Epithelial cell of esophagus (primary cell): ENCODE measurements around the gene UPF3B.
A peak's percentile ranks its signal among the peaks of the same experiment; 100 is the strongest.

ENCODE experiments used
- DNase-seq: peaks from one replicate; pipeline ENCODE4 v3.0.0; 2010; ENCODE audit warnings: low read depth
- H3K4me3 ChIP-seq: 2 replicates; pipeline ENCODE4 v1.5.1; 2011; ENCODE audit warnings: mild to moderate bottlenecking, low read length, control low read depth
- CTCF ChIP-seq: IDR thresholded peaks from 2 replicates; pipeline ENCODE4 v1.5.1; 2011; ENCODE audit warnings: low read depth, mild to moderate bottlenecking, low read length, control low read depth, inconsistent platforms; ENCODE audit not compliant: insufficient read depth; ENCODE audit errors: missing control alignments

The UPF3B gene

DNA sequence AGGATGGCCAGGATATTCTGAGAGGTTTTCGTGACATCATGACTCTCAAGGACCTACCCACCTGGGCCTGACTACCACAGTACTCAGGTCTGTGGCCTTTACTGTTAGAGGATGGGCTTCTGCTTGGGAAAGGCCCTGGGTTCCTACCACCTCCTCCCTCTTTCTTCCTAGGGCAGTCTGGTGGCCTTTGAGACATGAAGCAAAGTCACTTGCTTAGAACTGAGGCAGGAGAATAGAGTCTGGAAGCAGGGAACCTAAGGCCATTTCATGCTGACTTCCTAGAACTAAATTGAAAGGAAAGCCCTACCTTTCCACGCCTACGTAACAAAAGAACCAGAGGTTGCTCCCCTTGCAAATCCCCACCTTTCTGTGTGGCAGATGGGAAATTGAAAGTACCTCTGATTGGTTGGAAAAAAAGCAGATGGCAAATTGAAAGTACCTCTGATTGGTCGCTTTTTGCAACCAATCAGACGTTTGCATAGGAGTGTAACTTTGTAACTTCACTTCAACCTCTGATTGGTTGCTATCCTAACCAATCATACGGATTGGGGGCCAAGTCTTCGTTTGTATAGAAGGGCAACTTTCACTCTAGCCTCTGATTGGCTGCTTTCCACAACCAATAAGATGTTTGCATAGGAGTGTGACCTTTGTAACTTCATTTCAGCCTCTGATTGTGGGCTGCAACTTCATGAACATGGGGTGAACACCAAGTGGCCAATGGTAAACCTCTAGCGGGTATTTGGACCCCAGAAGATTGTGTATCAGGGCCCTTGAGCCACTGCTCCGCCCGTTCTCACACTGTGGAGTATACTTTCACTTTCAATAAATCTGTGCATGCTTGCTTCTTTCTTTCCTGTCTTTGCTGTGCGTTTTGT, 33.0 kb upstream of the UPF3B start:
- no peak overlapping the region for H3K4me3 ChIP-seq
- TF ChIP-seq CTCF = no peak

GRCh38 chrX:119880552-119881437, 28.0 kb upstream of the UPF3B start:
- peak; percentile 73 for TF ChIP-seq CTCF
- peak; percentile 61 for DNase-seq
- H3K4me3 ChIP-seq = no peak overlapping the region

More for the DNA sequence above, 33.0 kb upstream of the UPF3B start:
- no peak for DNase-seq

- H3K4me3 ChIP-seq = no peak overlapping the region
- no peak for DNase-seq
- no peak for TF ChIP-seq CTCF
Observed at GRCh38 chrX:119880076-119880475, 27.3 kb upstream of the UPF3B start.

GRCh38 chrX:119878740-119879139, 26.0 kb upstream of the UPF3B start:
- no peak for TF ChIP-seq CTCF
- DNase-seq = no peak
- H3K4me3 ChIP-seq = no peak overlapping the region

DNA sequence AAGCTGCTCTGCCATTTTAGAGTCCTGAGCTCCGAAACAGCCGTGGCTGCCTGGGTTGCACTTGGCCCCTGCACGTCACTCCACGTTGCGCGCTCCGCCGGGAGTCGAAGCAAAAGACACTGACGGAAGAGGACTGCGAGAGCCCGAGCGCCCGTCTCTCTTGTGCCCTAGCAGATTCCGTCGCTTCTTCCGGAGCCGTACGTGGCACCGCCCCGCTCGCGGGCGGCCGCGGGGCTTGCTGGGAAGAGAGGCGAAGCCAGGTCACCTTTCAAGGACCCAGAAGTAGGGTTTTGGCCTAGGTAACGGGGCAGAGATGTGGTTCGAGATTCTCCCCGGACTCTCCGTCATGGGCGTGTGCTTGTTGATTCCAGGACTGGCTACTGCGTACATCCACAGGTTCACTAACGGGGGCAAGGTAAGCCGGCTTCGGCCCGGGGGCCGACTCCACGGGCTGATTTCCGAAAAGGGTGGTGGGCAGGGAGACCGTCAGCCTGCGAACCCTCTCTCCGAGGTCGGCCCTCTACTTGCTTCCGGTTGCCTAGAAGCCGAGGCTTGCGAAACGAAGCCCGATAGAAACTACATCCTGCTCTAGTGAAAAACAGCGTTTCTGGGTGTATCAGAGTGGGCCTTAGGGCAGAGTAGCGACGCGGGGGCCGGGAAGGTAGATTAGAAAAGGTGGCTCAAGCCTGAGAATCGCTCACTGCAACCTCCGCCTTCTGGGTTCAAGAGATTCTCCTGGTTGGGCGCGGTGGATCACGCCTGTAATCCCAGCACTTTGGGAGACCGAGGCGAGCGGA, 19.0 kb upstream of the UPF3B start, which contains the start of the genes NDUFA1 and RNF113A:
NDUFA1 (plus strand) TSS at position 234 of the 797 bp plus-strand sequence; CDS start at position 314, 80 bp downstream.
RNF113A (minus strand) TSS at position 135 of the 797 bp plus-strand sequence; CDS start at position 15, 120 bp downstream.
- peak within 1 kb of the TSS; percentile 75 for H3K4me3 ChIP-seq
- TF ChIP-seq CTCF = no peak
- DNase-seq = peak; percentile 91

DNA sequence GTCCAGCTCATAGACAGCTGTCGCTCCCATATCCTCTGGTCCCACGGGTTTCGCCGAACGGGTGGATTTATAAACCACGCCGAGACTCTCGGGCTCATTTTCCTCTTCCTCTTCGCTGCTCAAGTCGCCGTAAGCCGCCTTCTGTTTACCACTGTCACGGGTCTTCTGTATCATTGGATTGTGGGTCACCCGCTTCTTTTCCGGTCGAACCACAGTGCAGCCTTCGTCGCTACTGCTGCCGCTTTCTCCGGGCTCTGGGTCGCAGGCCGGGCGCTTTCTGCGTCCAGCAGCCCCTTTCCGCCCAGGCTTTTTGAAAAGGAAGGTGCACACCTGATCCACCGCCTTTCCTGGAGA, 18.5 kb upstream of the UPF3B start:
- DNase-seq = no peak
- no peak for TF ChIP-seq CTCF
- peak overlapping the region; percentile 75 for H3K4me3 ChIP-seq
